HG03039 (cell line): ENCODE results near the gene CEACAM4.
"Not testable (repeated sequence)": the region's sequence is repeated elsewhere in the genome, so short reads cannot be mapped to it uniquely, and the experiment has no call there.

Source experiments
- ATAC-seq: cut with Tn5 transposase; IDR thresholded peaks from one replicate; pipeline ENCODE4 v1.9.1; 2021; ENCODE audit warnings: mild to moderate bottlenecking, moderate library complexity; ENCODE audit not compliant: unreplicated experiment

Gene CEACAM4

DNA sequence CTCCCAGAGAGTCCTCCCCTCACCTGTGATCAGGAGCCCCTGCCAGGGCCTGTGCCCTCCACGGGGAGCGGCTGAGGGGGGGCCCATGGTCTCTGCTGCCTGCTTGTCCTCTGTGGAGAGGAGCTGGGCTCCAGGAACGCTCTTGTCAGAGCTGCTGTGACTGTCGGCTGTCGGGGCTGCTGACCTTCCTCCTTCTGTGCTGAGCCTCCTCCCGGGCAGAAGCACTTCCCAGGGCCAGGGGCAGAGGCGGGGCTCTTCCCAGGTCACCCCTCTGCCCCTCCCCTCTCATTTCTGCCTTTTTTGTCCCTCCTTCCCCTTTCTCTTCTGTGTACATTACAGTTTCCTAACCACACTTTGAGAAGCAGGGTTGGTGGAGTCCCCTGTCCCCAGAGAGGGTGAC is at the start of gene CEACAM4:
TSS of gene CEACAM4 (minus strand) at position 198 of the 400 bp plus-strand sequence. CDS start at position 87, 111 bp downstream.
- ATAC-seq, result no peak

DNA sequence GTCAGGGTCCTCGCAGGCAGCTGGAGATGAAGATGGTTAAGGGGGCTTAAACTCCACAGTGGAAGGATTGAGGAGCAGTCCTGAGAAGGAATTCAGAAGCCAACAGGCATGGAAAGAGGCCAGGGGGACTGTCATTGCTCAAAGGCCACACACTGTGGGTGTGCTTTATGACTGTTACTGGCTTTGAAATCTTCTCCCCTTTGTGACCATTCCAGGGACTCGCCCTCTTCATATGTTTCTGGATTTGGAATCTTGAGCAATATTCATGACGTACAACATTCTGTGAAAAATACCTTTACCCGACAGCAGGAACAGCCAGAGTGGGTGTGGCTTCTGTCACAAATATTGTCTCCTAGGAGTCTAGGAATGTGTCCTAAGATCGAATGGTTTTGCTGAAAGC is 44.6 kb upstream of the CEACAM4 start:
- no peak for ATAC-seq

DNA sequence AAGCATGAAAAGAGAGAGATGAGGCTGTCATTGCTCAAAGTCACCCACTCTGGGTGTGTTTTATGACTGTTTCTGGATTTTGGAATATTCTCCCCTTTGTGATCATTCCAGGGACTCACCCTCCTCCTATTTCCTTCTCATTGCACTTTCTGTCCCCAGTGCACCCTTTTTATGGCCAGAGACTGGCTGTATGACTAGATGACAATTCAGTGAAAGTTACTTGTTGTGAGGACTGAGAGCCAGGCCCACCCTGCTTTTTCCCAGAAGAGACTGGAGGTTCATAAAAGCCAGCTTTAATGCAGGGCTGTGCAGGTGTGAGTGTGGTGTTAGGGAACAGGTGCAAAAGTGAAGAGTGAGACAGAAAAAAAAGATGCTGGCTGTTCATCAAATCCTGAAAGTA is 43.9 kb upstream of the CEACAM4 start:
- no peak for ATAC-seq

DNA sequence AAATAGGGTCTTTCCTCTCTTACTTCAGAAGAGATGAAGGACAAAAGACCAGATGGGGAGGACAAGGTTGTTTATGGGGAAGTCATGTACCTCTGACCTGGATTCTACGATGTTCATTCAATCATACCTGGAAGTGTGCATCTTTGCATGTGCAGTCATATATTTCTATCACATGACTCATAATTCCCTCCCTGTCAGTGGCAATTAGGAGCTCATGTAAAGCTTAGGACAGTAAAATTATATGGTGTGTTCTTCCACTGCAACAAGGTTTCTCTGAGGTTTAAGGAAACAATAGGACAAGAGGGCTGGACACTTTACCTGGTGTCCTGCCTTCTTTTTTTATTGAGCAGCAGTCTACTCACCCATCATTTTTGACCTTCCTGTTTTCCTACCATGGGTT is 41.4 kb upstream of the CEACAM4 start:
- ATAC-seq, result no peak

DNA sequence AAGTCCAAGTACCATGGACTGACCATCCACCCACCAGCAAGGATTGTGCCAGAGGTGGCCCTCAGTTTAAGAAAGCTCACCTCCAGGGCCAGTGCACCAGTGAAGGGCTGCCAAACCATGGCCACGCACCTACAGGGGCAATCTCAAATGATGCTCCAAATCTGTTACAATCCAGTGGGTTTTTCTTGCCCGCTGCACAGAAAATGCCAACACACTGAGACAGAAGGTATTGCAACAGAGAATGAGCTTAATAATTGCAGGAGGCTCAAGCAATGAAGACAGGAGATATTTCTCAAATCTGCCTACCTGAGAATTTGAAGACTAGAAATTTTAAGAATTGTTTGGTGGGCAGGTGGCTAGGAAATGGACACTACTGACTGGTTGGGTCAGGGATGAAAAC is 39.2 kb upstream of the CEACAM4 start:
- ATAC-seq, result no peak

DNA sequence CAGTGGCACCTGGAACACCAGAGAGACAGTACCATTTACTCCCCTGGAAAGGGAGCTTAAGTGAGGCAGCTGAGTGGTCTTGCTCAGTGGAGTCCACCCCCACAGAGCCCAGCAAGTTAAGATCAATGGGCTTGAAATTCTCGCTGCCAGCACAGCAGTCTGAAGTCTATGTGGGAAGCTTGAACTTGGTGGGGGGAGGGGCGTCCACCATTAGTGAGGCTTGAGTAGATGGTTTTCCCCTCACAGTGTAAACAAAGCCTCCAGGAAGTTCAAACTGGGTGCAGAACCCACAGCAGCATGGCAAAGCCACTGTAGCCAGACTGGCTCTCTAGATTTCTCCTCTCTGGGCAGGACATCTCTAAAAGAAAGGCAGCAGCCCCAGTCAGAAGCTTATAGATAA is 30.3 kb upstream of the CEACAM4 start:
- ATAC-seq, result no peak

DNA sequence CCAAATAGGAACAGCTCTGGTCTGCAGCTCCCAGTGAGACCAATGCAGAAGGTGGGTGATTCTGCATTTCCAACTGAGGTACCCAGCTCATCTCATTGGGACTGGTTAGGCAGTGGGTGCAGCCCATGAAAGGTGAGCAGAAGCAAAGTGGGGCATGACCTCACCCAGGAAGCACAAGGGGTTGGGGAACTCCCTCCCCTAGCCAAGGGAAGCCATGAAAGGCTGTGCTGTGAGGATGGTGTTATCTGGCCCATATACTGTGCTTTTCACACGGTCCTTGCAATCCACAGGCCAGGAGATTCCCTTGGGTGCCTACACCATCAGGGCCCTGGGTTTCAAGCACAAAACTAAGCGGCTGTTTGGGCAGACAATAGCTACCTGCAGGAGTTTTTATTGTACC is 29.9 kb upstream of the CEACAM4 start:
- not testable (repeated sequence) for ATAC-seq

DNA sequence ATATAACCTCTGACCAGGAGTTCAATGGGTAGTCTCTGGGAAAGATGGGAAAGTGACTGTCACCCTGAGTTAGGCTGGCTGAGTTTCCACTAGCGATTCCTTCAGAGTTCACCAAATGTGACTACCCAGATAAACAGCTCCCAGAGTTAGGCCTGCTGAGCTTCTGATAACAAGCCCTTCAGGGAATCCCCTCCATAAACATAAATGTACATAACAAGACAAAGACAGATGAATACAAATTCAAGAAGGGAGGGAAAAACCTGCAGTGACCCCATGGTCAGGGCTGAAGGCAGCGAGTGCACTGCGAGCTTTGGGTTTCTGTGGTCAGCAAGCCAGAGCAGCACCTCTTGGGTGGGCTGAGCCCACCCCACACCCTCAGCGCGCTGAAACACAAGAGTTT is 25.4 kb upstream of the CEACAM4 start:
- ATAC-seq, result no peak

DNA sequence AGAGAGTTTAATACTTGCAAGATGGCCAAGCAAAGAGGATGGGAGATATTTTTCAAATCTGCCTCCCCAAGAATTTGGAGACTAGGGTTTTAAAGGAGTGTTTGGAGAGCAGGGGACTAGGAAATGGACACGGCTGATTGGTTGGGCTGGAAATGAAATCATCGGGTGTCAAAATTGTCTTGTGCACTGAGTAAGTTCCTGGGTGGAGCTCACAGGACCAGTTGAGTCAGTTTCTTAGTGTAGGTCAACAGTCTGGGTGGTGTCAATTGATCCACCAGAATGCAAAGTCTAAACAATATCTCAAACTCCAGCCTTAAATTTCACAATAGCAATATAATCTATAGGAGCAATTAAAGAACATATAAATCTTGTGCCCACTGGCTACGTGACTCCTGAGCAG is 23.0 kb upstream of the CEACAM4 start:
- no peak for ATAC-seq

DNA sequence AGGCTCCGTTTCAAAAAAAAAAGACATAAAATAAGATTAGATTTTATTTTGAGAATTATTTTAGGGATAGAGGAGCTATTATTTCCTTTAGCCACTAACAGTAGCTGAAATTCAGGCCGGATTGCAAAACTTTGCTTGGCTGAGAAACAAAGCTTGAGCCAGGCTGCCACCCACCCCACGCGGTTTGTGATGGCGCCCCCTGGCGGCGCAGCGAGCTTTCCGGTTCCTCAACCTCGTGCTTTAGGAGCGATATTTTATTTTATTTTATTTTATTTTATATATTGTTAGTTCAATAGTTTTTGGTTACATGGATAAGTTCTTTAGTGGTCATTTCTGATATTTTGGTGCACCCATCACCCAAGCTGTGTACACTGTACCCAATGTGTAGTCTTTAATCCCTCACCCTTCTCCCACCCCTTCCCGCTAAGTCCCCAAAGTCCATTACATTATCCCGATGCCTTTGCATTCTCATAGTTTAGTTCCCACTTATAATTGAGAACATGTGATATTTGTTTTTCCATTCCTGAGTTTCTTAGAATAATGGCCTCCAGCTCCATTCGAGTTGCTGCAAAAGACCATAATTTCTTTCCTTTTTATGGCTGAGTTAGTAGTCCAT is 19.8 kb upstream of the CEACAM4 start:
- ATAC-seq, result no peak

DNA sequence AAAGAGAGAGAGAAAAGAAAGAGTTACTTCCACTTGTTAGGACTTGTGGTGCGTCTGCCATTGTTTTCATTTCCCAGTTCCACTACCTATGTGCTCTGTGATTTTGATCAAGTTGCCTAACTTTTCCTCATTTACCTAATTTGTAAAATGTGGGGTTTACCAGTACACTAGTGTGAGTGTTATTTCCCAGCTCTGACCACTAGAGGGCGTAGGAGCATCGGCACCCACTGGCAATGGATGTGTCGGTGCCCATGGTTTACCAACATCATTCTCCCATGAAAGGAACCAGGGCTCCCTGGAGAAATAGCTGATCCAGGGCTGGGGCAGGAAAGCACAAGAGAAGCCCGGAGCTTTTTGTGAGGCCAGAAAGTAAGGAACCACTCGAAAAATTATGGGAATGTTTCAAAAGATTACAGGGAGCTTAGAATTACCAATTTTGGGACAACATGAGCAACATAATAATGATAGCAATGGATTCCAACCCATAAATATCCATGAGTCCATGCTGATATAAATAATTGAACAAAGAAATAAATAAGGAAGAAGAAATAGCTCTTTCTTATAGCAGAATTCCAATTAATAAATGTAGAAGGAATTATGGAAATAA is 15.1 kb upstream of the CEACAM4 start:
- no peak for ATAC-seq

DNA sequence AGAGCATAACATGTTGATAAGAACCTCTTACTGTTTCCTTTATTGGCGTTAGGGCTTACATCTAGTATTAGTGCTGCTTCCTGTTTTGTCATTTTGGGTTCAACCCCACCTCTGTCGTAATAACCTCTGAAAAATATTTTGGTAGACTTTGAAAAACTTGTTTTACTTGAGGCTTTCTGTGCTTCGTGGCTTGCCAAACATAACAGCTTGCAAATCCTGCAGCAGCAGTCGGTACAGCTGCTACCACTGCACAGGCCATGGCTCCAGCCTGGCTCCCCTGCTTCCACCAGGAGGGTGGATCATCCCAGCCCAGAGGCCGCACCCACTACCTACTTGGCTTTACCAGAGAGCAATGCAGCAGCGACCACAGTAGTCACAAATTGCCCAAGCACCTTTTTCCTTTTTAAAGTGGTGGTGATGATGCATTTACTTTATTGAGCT is 11.8 kb upstream of the CEACAM4 start:
- no peak for ATAC-seq

DNA sequence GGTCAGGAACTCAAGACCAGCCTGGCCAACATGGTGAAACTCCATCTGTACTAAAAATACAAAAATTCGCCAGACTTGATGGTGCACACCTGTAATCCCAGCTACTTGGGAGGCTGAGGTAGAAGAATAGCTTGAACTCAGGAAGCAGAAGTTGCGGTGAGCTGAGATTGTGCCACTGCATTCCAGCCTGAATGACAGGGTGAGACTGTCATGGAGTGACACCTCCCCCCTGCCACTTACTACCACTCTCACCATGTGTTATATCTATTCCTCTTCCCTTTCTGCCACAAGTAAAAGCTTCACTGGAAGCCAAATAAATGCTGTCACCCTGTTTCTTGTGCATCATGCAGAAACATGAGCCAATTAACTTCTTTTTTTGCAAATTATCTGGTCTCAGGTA is 10.6 kb upstream of the CEACAM4 start:
- no peak for ATAC-seq

DNA sequence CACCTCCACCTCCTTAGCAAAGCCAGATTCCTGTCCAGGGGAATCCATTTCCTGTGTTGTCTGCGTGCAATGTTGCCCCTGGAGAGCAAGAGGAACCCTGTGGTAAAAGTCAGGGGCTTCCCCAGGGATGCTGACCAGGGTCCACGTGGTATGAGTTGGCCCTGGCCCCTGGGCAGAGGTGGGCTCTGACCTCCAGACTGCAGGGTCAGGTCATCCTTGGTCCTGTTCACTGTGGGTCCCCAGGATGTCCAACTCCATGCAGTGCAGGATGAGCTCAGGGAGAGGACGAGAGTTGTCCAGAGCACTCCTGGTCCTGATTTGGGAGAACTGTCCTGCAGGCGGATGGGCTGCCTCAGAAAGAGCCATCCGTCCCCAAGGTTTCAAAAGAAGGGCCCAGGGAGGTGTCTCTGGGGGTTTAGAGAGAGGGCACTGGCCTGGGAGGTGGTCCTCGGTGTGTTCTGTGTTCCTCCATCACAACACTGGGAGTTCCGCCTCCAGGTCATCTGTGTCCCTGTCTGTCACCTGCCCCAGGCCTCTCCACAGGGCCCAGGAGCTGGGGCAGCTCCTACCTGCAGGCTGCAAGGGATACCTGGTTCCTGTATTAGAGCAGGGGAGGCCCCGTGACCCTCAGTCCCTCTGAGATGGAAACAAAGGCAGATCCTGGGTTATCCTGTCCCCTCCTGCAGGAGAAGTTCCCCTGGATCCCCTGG is 1.2 kb upstream of the CEACAM4 start:
- ATAC-seq, result no peak

DNA sequence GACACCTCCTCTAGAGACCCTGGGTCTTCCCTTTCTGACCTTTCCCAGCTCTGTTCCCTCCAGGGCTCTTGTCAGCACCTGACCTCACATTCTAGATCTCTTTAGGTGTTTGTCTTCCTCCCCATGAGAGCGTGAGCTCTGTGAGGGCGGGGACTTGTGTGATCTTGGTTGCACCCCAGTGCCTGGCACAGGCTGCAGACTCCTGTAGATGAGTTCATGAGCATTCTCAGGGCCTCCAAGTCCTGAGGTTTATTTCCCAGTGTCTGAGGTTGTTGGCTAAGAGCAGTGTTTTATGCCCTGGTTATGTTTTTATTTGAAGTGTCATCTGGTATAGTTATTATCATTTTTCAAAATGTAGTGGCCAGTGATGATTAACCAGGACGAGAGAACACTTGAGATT is 596 bp downstream of the CEACAM4 start:
- ATAC-seq, result no peak

DNA sequence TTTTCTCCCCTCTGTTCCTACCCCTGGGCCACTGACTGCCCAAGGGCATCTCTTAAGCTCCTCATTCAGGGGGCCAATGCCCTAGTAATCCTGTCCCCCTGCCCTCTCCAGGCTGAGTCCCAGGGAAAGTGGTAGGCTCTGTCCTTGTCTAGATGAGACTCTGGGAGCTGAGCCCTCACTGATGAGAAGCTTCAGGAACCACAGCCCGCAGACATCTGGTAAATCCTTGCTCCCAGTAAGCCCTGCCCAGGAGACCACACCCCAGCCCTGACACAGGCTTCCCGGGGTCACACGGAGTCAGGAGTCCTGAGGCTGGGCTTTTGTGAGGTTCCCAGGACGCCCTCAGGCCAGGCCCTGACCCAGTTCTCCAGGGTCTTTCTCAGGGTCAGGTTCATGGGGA is 1.9 kb downstream of the CEACAM4 start:
- ATAC-seq, result no peak

DNA sequence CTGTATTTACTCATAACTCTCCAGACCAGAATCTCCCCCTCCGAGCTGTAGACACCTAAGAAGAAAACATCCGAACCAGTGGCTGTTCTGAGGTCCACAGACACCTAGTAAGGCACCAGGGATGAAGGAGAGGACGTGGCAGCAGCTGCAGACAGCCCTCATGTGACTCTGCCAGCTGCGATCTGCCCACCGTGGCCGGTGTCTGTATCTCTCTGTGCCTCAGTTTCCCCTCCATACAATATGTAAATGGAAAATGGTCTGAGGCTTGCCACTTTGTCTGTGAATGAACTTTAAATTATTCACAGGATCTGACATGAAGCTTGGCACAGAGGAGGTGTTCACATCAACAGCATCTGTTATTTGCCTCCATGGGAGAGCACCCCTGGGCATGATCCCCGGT is 2.4 kb downstream of the CEACAM4 start:
- ATAC-seq, result no peak

DNA sequence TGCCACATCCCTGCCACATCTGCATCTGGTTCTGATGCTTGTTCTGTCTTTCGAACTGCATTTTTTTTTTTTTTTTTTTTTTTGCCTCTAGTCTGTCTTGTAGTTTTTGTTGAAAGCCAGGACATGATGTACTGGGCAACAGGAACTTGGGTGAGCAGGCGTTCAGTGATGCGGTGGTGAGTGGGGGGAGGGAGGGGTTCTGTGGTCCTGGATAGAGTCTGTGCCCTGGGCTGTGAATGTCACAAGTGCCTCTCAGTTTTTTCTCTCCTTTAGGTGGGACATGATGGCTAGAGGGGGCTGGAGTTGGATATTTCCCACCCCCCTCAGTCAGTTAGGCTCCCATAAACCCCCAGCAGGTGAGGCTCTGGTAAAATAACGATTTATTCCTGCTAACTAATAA is 3.5 kb downstream of the CEACAM4 start:
- ATAC-seq, result no peak

DNA sequence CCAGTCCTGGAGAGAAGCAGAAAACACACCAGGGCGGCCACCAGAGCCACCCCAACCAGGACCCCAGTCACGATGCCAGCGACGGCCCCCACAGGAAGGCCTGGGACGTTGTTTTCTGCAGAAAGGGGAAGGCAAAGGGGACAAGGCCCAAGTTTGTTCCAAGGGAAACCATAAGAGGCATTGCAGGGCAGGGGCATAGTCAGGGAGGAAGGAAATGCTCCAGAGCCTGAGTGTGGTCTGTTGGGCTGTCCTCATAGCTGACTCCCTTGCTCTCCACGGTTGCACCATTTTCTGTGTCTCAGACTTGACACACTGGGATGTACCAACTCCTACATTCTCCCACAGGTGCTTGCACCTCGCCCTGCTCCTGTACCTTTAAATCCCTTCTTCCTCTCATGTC is 5.2 kb downstream of the CEACAM4 start:
- ATAC-seq, result no peak

DNA sequence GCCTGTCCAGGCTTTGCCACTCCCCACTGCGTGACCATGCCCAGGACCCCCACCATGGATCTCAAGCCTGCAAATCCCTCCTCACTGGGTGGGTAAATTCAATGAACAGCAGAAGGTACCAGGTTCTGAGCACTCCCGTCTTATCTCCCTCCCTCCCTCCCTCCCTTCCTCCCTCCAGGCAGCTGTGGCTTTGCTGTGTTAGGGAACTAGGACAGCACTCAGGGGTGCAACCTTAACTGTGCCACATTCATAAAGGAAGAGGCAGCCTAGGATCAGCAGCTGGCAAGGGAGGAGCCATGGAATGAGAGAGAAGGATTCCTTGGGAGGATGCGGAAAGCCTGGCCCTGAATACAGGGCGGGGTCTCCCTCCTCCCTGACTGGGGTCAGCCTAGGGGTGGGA is 5.6 kb downstream of the CEACAM4 start:
- no peak for ATAC-seq

DNA sequence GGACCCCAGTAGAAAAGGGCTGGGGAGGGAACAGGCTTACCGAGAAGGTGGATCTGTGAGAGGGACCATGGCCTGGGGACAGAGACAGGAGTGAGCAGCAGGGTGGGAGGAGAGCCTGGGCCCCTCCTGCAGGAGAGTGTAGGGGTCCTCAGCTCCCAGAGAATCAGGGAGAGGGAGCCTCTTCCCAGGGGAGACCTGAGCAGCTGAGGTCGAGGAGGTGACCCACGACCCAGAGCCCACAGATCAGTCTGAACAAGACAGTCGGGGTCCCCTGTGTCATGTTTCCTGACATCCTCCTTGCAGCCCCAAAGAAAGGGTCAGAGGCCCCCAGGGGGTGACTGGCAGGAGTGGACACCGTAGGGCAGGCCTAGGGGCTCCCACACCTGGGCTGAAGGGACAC is 6.7 kb downstream of the CEACAM4 start:
- ATAC-seq, result no peak

DNA sequence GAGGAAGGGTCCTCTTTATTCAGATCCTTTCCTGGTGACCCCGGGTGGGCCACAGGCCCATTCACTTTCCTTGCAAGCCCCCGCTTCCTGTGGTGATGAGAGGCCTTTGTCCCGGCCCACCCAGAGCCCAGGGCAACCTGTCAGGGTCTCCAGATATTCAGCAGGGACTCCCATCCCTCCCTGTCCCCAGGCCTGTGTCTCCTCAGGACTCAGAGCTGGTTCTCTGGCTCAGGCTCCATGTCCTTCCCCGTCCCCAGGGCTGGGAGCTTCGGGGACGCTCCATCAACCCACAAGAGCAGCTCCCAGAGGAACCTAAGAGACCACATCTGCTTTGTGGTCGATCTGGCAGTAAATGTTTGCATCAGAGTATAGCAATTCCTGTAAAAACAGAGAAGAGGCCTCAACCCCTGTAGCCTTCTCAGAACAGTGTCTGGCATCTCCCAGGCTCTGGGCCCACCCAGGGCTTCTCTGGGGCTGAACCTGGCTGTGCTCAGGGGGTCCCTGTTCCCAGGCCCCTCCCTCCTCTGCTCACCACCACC is 7.8 kb downstream of the CEACAM4 start:
- no peak for ATAC-seq
